HG03280 (cell line): ENCODE data around the gene TBC1D8.

Experiments used
- ATAC-seq: cut with Tn5 transposase; IDR thresholded peaks from one replicate; pipeline ENCODE4 v1.9.1; 2021; ENCODE audit warnings: mild to moderate bottlenecking, moderate library complexity; ENCODE audit not compliant: unreplicated experiment

Gene TBC1D8

GRCh38 chr2:101037161-101037755 lies 113.9 kb downstream of the TBC1D8 start:
- ATAC-seq = no peak

GRCh38 chr2:101036562-101036961 lies 114.6 kb downstream of the TBC1D8 start:
- ATAC-seq = no peak

GRCh38 chr2:101032084-101032776 lies 119.0 kb downstream of the TBC1D8 start:
- ATAC-seq = no peak

- ATAC-seq = no peak
These were observed 120.2 kb downstream of the TBC1D8 start for GRCh38 chr2:101030866-101031554.

GRCh38 chr2:101027852-101028251 lies 123.3 kb downstream of the TBC1D8 start:
- ATAC-seq = no peak

GRCh38 chr2:101026923-101027469 lies 124.2 kb downstream of the TBC1D8 start:
- ATAC-seq = no peak

GRCh38 chr2:101026253-101026701 lies 124.9 kb downstream of the TBC1D8 start:
- no peak for ATAC-seq

GRCh38 chr2:101025561-101025960 lies 125.6 kb downstream of the TBC1D8 start:
- no peak for ATAC-seq

- ATAC-seq = no peak
These were observed 127.7 kb downstream of the TBC1D8 start for GRCh38 chr2:101023327-101024107.

GRCh38 chr2:101022221-101022620 lies 129.0 kb downstream of the TBC1D8 start:
- ATAC-seq = no peak

GRCh38 chr2:101018934-101019333 lies 132.2 kb downstream of the TBC1D8 start:
- ATAC-seq = no peak

- no peak for ATAC-seq
These were observed 133.8 kb downstream of the TBC1D8 start for GRCh38 chr2:101017371-101017770.

GRCh38 chr2:101014264-101014857 lies 136.8 kb downstream of the TBC1D8 start:
- no peak for ATAC-seq

GRCh38 chr2:101012706-101013181 lies 138.4 kb downstream of the TBC1D8 start:
- no peak for ATAC-seq

- peak; percentile 92 for ATAC-seq
These were observed 139.0 kb downstream of the TBC1D8 start for GRCh38 chr2:101012054-101012705.

- no peak for ATAC-seq
These were observed 140.0 kb downstream of the TBC1D8 start for GRCh38 chr2:101011152-101011551.

GRCh38 chr2:101007415-101008345 lies 143.5 kb downstream of the TBC1D8 start:
- ATAC-seq = no peak

GRCh38 chr2:101006065-101006715 lies 145.0 kb downstream of the TBC1D8 start:
- ATAC-seq = no peak
